T-helper 2 cell (primary cell): ENCODE data around the gene TLE4.

Experiments
- DNase-seq, 5 experiments: peaks; one replicate each; pipeline versions ENCODE4 v3.0.0 to v3.0.0-alpha.2; 2012 to 2022

Gene TLE4

GRCh38 chr9:79665931-79666330 lies 94.2 kb downstream of the TLE4 start:
- DNase-seq: no peak

GRCh38 chr9:79667120-79667519 lies 95.4 kb downstream of the TLE4 start:
- no peak for DNase-seq

GRCh38 chr9:79667817-79668436 lies 96.2 kb downstream of the TLE4 start:
- DNase-seq: no peak

GRCh38 chr9:79668956-79669355 lies 97.2 kb downstream of the TLE4 start:
- DNase-seq: no peak

GRCh38 chr9:79670269-79670961 lies 98.7 kb downstream of the TLE4 start:
- no peak for DNase-seq

- no peak for DNase-seq
Observed at GRCh38 chr9:79671558-79671957, 99.8 kb downstream of the TLE4 start.

- no peak for DNase-seq
Observed at GRCh38 chr9:79672236-79672635, 100.5 kb downstream of the TLE4 start.

GRCh38 chr9:79672891-79673290 lies 101.1 kb downstream of the TLE4 start:
- DNase-seq: no peak

GRCh38 chr9:79673614-79674013 lies 101.8 kb downstream of the TLE4 start:
- DNase-seq: peak in 1 of 5 experiments; percentile 42

GRCh38 chr9:79674052-79674777 lies 102.5 kb downstream of the TLE4 start:
- DNase-seq: no peak

- DNase-seq: no peak
Observed at GRCh38 chr9:79681576-79681975, 109.8 kb downstream of the TLE4 start.

- DNase-seq: no peak
Observed at GRCh38 chr9:79682076-79682736, 110.4 kb downstream of the TLE4 start.

GRCh38 chr9:79684059-79684458 lies 112.3 kb downstream of the TLE4 start:
- no peak for DNase-seq

GRCh38 chr9:79684711-79685575 lies 113.2 kb downstream of the TLE4 start:
- no peak for DNase-seq

- DNase-seq: no peak
Observed at GRCh38 chr9:79685577-79685976, 113.8 kb downstream of the TLE4 start.

GRCh38 chr9:79686381-79687130 lies 114.8 kb downstream of the TLE4 start:
- DNase-seq: no peak

- peak in 2 of 5 experiments; percentile 49 to 61 for DNase-seq
Observed at GRCh38 chr9:79687131-79687447, 115.3 kb downstream of the TLE4 start.

- DNase-seq: no peak
Observed at GRCh38 chr9:79688363-79688762, 116.6 kb downstream of the TLE4 start.

GRCh38 chr9:79689576-79689975 lies 117.8 kb downstream of the TLE4 start:
- DNase-seq: no peak

- DNase-seq: no peak
Observed at GRCh38 chr9:79691496-79691895, 119.7 kb downstream of the TLE4 start.

- DNase-seq: no peak
Observed at GRCh38 chr9:79692857-79693571, 121.2 kb downstream of the TLE4 start.
